Chondrocyte (in vitro differentiated cells): ENCODE results near the gene MED16. TPM values are rescaled to one million over a fixed set of nuclear protein-coding genes. Genes with fewer than 3 reads are reported as not detected.
A peak's percentile ranks its signal among the peaks of the same experiment; 100 is the strongest.

Experiments used
- DNase-seq: peaks from one replicate; pipeline ENCODE4 v3.0.0; 2021; ENCODE audit warnings: mixed read lengths, low spot score
- H3K27ac Mint-ChIP-seq: one replicate; pipeline ENCODE4 v1.8.0; 2021; ENCODE audit warnings: mild to moderate bottlenecking, moderate library complexity, mixed read lengths; ENCODE audit not compliant: unreplicated experiment
- H3K27me3 Mint-ChIP-seq: 2 replicates; pipeline ENCODE4 v1.8.0; 2021; ENCODE audit warnings: low read depth, mixed read lengths
- H3K36me3 Mint-ChIP-seq: 2 replicates; pipeline ENCODE4 v1.8.0; 2021; ENCODE audit warnings: low read depth, mixed read lengths
- H3K4me1 Mint-ChIP-seq: 2 replicates; pipeline ENCODE4 v1.8.0; 2021; ENCODE audit warnings: low read depth, mild to moderate bottlenecking, mixed read lengths
- H3K4me3 Mint-ChIP-seq: one replicate; pipeline ENCODE4 v1.8.0; 2021; ENCODE audit warnings: mild to moderate bottlenecking, moderate library complexity, mixed read lengths; ENCODE audit not compliant: unreplicated experiment
- H3K9me3 Mint-ChIP-seq: 2 replicates; pipeline ENCODE4 v1.8.0; 2021; ENCODE audit warnings: low read depth, mixed read lengths
- total RNA-seq: library from RNA; stranded (reverse); gene quantifications from 3 replicates; pipeline ENCODE4 v1.2.1, GENCODE V29; 2021
- TF ChIP-seq, protein P1 (sequence below): fragments of 200-600 bp; sonication (generic); IDR thresholded peaks from 2 replicates; pipeline ENCODE4 v1.5.0; 2021; ENCODE audit warnings: antibody characterized with exemption, mild to moderate bottlenecking, moderate library complexity

Gene MED16
- total RNA-seq, 1 donor from 2014 or later, result 47.0 TPM

DNA sequence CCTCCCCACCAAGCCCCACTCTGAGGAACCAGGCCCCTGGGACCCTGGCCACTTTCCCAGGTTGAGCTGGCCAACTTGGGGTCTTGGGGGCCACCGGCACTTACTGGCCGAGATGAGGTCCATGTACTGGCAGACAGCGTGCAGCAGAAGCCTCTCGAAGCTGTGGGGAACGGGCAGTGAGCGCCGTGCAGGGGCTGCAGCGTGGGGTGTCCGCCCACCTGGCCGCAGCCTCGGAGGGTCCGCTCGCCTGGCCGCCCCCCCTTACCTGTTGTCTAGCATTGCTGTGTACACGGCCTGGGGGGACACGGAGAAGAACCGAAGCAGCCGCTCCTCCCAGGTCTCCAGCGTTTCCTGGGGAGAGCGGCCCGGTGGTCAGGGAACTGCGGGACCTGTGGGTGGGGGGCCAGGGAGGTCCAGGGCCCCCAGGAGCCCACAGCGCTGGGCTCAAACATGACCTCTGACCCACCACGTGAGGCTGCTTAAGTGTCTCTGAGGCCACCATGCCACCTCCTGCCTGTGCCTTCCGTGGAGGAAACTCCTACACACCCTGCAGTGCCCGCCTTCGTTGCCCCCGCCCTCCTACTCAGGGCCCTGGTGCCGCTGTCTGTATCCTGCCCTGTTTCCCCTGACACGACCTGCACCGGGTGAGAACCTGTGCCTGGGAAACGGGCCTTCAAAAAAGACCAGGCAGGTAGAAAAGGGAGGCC is 6.5 kb upstream of the MED16 start:
- Mint-ChIP-seq H3K36me3 (peaks cover 6% of the 10 kb centered on the region), H3K4me1 (no peaks in the 10 kb centered on the region), H3K27me3 (no peaks in the 10 kb centered on the region), H3K27ac (no peak overlapping the region), H3K9me3 (no peaks in the 10 kb centered on the region), H3K4me3 (no peak overlapping the region)
- DNase-seq, result peak; percentile 87
- TF ChIP-seq, protein P1, sequence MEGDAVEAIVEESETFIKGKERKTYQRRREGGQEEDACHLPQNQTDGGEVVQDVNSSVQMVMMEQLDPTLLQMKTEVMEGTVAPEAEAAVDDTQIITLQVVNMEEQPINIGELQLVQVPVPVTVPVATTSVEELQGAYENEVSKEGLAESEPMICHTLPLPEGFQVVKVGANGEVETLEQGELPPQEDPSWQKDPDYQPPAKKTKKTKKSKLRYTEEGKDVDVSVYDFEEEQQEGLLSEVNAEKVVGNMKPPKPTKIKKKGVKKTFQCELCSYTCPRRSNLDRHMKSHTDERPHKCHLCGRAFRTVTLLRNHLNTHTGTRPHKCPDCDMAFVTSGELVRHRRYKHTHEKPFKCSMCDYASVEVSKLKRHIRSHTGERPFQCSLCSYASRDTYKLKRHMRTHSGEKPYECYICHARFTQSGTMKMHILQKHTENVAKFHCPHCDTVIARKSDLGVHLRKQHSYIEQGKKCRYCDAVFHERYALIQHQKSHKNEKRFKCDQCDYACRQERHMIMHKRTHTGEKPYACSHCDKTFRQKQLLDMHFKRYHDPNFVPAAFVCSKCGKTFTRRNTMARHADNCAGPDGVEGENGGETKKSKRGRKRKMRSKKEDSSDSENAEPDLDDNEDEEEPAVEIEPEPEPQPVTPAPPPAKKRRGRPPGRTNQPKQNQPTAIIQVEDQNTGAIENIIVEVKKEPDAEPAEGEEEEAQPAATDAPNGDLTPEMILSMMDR, result no peak

DNA sequence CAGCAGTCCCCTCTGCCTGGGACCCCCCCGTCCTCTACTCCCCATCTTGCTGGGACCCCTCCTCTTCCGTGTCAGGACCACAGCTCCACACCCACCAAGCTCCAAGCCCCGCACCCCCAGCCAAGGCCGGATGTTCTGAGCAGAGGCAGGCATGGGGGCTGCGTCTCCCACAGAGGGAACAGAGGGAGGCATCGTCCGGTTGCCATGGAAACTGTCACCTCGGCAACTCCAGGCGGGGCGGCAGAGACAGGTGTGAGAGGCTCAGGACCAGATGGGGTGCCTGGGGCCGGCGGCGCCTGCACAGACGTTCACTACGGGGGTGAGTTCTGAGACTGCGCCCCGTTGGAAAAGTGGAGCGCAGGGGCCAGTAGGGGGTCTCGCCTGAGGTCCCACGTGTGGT is 5.7 kb upstream of the MED16 start:
- peak; percentile 77 for DNase-seq
- H3K4me3 Mint-ChIP-seq, result no peak overlapping the region
- H3K27ac Mint-ChIP-seq, result no peak overlapping the region
- H3K27me3 Mint-ChIP-seq, result no peaks in the 10 kb centered on the region
- peaks cover 2% of the 10 kb centered on the region for H3K4me1 Mint-ChIP-seq
- H3K9me3 Mint-ChIP-seq, result no peaks in the 10 kb centered on the region
- TF ChIP-seq, protein P1, result no peak
- H3K36me3 Mint-ChIP-seq, result peaks cover 6% of the 10 kb centered on the region

DNA sequence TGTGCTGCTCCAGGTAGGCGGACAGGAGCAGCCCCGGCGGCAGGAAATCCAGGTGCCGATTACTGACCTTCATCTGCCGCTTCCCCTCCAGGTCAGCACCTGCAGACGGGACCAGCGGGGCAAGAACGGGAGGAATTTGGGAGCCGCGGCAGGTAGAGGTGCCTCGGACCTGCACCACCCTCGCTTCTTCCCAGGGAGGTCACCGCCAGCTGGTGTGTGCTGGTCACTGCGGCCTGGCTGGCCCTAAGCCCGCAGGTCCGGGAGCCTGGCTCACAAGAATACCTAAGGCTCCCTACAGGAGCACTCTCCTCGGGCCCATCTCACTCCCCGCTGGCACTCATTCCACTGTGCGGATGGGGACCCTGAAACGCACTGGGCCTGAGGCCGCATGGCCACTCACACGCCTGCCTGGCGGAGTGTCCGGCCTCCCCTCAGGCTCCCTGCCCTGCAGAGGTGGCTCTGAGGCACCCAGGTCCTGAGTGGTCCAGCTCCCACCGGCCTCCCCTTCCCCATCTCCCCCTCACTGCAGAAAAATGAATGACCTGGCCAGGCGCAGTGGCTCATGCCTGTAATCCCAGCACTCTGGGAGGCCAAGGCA is 4.6 kb upstream of the MED16 start:
- no peak overlapping the region for H3K27ac Mint-ChIP-seq

DNA sequence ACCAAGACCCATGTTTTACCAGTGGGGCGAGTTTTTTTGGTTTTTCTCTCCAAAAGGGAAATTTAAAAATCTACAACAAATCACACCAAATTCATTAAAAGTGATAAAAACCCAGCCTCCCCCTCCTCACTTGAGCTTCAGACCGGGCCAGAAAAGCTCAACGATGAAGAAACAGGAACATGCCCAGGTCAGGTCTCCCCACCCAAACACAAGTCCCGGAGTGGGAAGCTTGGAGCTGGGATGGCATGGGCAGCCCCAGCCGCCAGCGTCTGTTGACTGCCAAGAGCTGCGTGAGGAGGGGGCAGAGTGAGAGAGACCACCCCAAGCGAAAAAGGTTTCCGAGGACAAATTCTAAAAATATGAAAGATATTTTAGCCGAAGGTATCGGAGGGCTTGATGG is 4.0 kb upstream of the MED16 start:
- TF ChIP-seq, protein P1, result no peak
- Mint-ChIP-seq H3K4me1 (peaks cover 11% of the 10 kb centered on the region), H3K4me3 (no peak overlapping the region), H3K27ac (peak overlapping the region; percentile 27), H3K27me3 (no peaks in the 10 kb centered on the region), H3K9me3 (no peaks in the 10 kb centered on the region), H3K36me3 (peaks cover 6% of the 10 kb centered on the region)
- DNase-seq, result no peak

More for the DNA sequence above, 4.6 kb upstream of the MED16 start:
- Mint-ChIP-seq H3K27me3 (no peaks in the 10 kb centered on the region), H3K4me1 (peaks cover 8% of the 10 kb centered on the region), H3K9me3 (no peaks in the 10 kb centered on the region), H3K4me3 (no peak overlapping the region), H3K36me3 (peaks cover 6% of the 10 kb centered on the region)
- TF ChIP-seq, protein P1, result peak; percentile 41
- peak; percentile 93 for DNase-seq

DNA sequence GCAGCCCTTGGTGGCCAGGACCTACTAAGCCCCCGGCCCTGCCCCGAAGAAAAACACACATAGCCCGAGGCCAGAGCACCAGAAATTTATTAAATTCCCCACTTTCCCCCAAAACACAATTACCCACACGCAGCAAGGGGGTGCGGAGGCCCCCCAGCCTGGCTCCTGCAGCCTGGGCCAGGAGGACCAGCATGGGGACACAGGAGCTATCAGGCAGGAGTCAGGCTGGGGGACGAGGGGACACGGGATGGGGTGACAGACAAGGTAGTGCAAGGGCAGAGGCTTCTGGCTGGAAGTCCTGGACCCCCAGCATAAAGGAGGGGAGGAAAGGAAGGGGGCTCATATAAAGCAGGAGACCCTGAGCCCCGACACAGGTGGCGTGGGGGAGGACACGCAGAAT is 3.4 kb upstream of the MED16 start:
- TF ChIP-seq, protein P1, result no peak
- no peak for DNase-seq
- Mint-ChIP-seq H3K9me3 (no peaks in the 10 kb centered on the region), H3K27me3 (no peaks in the 10 kb centered on the region), H3K4me3 (no peak overlapping the region), H3K4me1 (peaks cover 11% of the 10 kb centered on the region), H3K27ac (peak overlapping the region; percentile 27), H3K36me3 (peaks cover 6% of the 10 kb centered on the region)
